ENCODE measurements around the gene TEX14.

DNA sequence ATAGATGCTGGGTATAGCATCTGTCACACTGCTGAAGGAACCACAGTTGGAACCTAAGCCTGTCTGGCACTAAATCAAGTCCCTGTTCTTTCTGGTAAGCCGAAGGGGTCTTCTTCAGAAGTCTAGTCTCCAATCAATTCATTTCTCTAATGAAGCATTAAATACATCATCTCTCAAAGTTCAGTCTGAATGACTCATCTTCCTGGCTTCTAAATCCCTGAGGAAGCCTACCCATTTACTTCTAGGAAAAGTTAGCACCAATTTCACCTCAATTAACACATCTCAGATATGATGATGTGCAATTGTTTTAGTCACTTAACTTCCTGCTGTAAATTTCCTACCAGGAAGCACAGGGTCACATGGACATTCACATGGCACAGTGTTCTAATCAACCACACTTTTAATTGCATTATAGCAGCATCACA is 49.9 kb downstream of the TEX14 start:
- TF ChIP-seq, protein P1, sequence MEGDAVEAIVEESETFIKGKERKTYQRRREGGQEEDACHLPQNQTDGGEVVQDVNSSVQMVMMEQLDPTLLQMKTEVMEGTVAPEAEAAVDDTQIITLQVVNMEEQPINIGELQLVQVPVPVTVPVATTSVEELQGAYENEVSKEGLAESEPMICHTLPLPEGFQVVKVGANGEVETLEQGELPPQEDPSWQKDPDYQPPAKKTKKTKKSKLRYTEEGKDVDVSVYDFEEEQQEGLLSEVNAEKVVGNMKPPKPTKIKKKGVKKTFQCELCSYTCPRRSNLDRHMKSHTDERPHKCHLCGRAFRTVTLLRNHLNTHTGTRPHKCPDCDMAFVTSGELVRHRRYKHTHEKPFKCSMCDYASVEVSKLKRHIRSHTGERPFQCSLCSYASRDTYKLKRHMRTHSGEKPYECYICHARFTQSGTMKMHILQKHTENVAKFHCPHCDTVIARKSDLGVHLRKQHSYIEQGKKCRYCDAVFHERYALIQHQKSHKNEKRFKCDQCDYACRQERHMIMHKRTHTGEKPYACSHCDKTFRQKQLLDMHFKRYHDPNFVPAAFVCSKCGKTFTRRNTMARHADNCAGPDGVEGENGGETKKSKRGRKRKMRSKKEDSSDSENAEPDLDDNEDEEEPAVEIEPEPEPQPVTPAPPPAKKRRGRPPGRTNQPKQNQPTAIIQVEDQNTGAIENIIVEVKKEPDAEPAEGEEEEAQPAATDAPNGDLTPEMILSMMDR (conservative IDR thresholded peaks at IDR 0.05 in 1 of 2, IDR thresholded peaks at IDR 0.05 in 1 of 2; ENCODE audit: low read depth in 1 of 2, low read length in 2 of 2): no peak
- TF ChIP-seq EZH2 (IDR thresholded peaks at IDR 0.05; ENCODE audit: low read length, missing control alignments): no peak

Data from fibroblast of lung (primary cell).